DOHH2 (cell line): ENCODE results near the gene SUPT3H.
"Not testable (repeated sequence)": the region's sequence is repeated elsewhere in the genome, so short reads cannot be mapped to it uniquely, and the experiment has no call there.

Experiments used
- EZH2phosphoT487 ChIP-seq: fragments of 200-600 bp; sonication (generic); IDR thresholded peaks from 2 replicates; pipeline ENCODE4 v1.6.1; 2017; ENCODE audit warnings: borderline replicate concordance, mild to moderate bottlenecking, antibody characterized with exemption, low read length, moderate library complexity, mixed read lengths
- TF ChIP-seq, protein P1 (sequence below): fragments of 200-600 bp; sonication (generic); IDR thresholded peaks from one replicate; pipeline ENCODE4 v1.5.1; 2014; ENCODE audit warnings: antibody characterized with exemption, mild to moderate bottlenecking, low read depth, low read length; ENCODE audit not compliant: poor library complexity, severe bottlenecking

DNA sequence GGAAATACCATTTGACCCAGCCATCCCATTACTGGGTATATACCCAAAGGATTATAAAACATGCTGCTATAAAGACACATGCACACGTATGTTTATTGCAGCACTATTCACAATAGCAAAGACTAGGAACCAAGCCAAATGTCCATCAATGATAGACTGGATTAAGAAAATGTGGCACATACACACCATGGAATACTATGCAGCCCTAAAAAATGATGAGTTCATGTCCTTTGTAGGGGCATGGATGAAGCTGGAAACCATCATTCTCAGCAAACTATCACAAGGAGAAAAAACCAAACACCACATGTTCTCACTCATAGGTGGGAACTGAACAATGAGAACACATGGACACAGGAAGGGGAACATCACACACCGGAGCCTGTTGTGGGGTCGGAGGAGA lies 91.0 kb downstream of the SUPT3H start:
- TF ChIP-seq, protein P1, sequence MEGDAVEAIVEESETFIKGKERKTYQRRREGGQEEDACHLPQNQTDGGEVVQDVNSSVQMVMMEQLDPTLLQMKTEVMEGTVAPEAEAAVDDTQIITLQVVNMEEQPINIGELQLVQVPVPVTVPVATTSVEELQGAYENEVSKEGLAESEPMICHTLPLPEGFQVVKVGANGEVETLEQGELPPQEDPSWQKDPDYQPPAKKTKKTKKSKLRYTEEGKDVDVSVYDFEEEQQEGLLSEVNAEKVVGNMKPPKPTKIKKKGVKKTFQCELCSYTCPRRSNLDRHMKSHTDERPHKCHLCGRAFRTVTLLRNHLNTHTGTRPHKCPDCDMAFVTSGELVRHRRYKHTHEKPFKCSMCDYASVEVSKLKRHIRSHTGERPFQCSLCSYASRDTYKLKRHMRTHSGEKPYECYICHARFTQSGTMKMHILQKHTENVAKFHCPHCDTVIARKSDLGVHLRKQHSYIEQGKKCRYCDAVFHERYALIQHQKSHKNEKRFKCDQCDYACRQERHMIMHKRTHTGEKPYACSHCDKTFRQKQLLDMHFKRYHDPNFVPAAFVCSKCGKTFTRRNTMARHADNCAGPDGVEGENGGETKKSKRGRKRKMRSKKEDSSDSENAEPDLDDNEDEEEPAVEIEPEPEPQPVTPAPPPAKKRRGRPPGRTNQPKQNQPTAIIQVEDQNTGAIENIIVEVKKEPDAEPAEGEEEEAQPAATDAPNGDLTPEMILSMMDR, result not testable (repeated sequence)
- TF ChIP-seq EZH2phosphoT487, result not testable (repeated sequence)
